Measurements from ENCODE around the gene RNF121.

The RNF121 gene

GRCh38 chr11:71940561-71941219 lies 11.8 kb downstream of the RNF121 start:
- Histone ChIP-seq H3K27me3 (ENCODE audit: control insufficient read depth, insufficient read depth, low read length) (no peaks in the 10 kb centered on the region), H3K36me3 (ENCODE audit: control insufficient read depth, insufficient read depth, low read length) (no peaks in the 10 kb centered on the region), H3K4me3 (ENCODE audit: low read length) (no peak overlapping the region), H3K9ac (ENCODE audit: low read length) (no peak overlapping the region), H3K9me3 (ENCODE audit: control insufficient read depth, low read length) (no peaks in the 10 kb centered on the region), H3K4me1 (ENCODE audit: control insufficient read depth, insufficient read depth, low read length) (peaks cover 7% of the 10 kb centered on the region)

- H3K9me3 ChIP-seq (ENCODE audit: control insufficient read depth, low read length) = no peaks in the 10 kb centered on the region
- H3K9ac ChIP-seq (ENCODE audit: low read length) = no peak overlapping the region
These were observed 17.3 kb downstream of the RNF121 start for GRCh38 chr11:71946144-71946571.

GRCh38 chr11:71947498-71947897 lies 18.7 kb downstream of the RNF121 start:
- H3K4me1 ChIP-seq (ENCODE audit: control insufficient read depth, insufficient read depth, low read length) = peaks cover 27% of the 10 kb centered on the region

More at GRCh38 chr11:71946144-71946571, 17.3 kb downstream of the RNF121 start:
- Histone ChIP-seq H3K4me3 (ENCODE audit: low read length) (no peak overlapping the region), H3K4me1 (ENCODE audit: control insufficient read depth, insufficient read depth, low read length) (peaks cover 27% of the 10 kb centered on the region), H3K36me3 (ENCODE audit: control insufficient read depth, insufficient read depth, low read length) (no peaks in the 10 kb centered on the region), H3K27me3 (ENCODE audit: control insufficient read depth, insufficient read depth, low read length) (no peaks in the 10 kb centered on the region)

DNA sequence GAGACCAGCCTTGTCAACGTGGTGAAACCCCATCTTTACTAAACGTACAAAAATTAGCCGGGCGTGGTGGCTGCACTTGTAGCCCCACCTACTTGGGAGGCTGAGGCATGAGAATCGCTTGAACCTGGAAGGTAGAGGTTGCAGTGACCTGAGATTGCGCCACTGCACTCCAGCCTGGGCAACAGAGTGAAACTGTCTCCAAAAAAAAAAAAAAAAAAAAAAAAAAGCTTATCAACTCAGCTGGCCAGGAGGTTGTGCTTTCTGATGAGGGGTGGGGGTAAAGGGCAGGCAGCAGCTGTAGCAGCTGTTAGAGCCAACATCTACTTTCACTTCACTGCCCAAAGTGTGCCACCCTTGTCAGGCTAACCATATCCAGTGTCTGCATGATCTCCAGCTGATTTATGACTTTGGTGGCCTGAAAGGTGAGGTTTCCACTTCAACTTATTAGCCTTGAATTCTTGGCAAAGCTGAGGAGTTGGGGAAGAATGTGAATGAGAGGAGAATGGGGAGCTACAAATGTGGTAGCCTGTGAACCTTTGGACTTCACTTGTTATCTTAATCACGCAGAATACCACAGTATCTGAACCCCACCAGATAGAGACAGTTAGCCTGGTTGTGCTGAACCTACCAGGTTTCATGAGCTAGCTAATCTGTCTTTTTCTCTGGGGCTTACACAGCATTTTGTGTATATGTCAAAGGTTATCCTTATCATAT lies 19.6 kb downstream of the RNF121 start:
- H3K36me3 ChIP-seq (ENCODE audit: control insufficient read depth, insufficient read depth, low read length) = no peaks in the 10 kb centered on the region
- H3K27me3 ChIP-seq (ENCODE audit: control insufficient read depth, insufficient read depth, low read length) = no peaks in the 10 kb centered on the region
- H3K9me3 ChIP-seq (ENCODE audit: control insufficient read depth, low read length) = no peaks in the 10 kb centered on the region
- H3K4me1 ChIP-seq (ENCODE audit: control insufficient read depth, insufficient read depth, low read length) = peaks cover 27% of the 10 kb centered on the region
- no peak overlapping the region for H3K9ac ChIP-seq (ENCODE audit: low read length)
- no peak overlapping the region for H3K4me3 ChIP-seq (ENCODE audit: low read length)

More at GRCh38 chr11:71947498-71947897, 18.7 kb downstream of the RNF121 start:
- Histone ChIP-seq H3K27me3 (ENCODE audit: control insufficient read depth, insufficient read depth, low read length) (no peaks in the 10 kb centered on the region), H3K4me3 (ENCODE audit: low read length) (no peak overlapping the region), H3K9me3 (ENCODE audit: control insufficient read depth, low read length) (no peaks in the 10 kb centered on the region), H3K36me3 (ENCODE audit: control insufficient read depth, insufficient read depth, low read length) (no peaks in the 10 kb centered on the region), H3K9ac (ENCODE audit: low read length) (no peak overlapping the region)

- Histone ChIP-seq H3K27me3 (ENCODE audit: control insufficient read depth, insufficient read depth, low read length) (no peaks in the 10 kb centered on the region), H3K9ac (ENCODE audit: low read length) (no peak overlapping the region), H3K9me3 (ENCODE audit: control insufficient read depth, low read length) (no peaks in the 10 kb centered on the region), H3K4me3 (ENCODE audit: low read length) (no peak overlapping the region), H3K4me1 (ENCODE audit: control insufficient read depth, insufficient read depth, low read length) (peaks cover 27% of the 10 kb centered on the region), H3K36me3 (ENCODE audit: control insufficient read depth, insufficient read depth, low read length) (no peaks in the 10 kb centered on the region)
These were observed 20.2 kb downstream of the RNF121 start for GRCh38 chr11:71949034-71949433.

DNA sequence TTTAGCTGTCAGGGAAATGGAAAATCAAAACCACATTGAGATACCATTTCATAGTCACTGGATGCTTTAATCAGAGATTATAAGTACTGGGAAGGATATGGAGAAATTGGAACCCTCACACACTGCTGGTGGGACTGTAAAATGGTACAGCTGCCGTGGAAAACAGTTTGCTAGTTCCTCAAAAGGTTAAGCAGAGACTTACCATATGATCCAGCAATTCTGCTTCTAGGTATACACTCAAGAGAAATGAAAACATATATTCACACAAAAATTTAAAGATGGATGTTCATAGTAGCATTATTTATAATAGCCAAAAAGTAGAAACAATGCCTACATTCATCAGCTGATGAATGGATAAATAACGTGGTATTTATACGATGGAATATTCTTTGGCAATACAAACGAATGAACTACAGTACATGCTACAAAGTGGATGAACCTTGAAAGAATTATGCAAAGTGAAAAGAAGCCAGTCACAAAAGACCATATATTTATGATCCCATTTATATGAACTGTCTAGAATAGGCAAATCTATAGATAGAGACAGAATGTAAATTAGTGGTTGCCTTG lies 23.0 kb downstream of the RNF121 start:
- H3K9ac ChIP-seq (ENCODE audit: low read length) = no peak overlapping the region
- H3K4me3 ChIP-seq (ENCODE audit: low read length) = no peak overlapping the region
- H3K9me3 ChIP-seq (ENCODE audit: control insufficient read depth, low read length) = no peaks in the 10 kb centered on the region
- peaks cover 27% of the 10 kb centered on the region for H3K4me1 ChIP-seq (ENCODE audit: control insufficient read depth, insufficient read depth, low read length)
- H3K27me3 ChIP-seq (ENCODE audit: control insufficient read depth, insufficient read depth, low read length) = no peaks in the 10 kb centered on the region
- no peaks in the 10 kb centered on the region for H3K36me3 ChIP-seq (ENCODE audit: control insufficient read depth, insufficient read depth, low read length)

GRCh38 chr11:71955898-71956456 lies 27.1 kb downstream of the RNF121 start:
- no peak overlapping the region for H3K4me3 ChIP-seq (ENCODE audit: low read length)
- no peaks in the 10 kb centered on the region for H3K36me3 ChIP-seq (ENCODE audit: control insufficient read depth, insufficient read depth, low read length)
- no peaks in the 10 kb centered on the region for H3K9me3 ChIP-seq (ENCODE audit: control insufficient read depth, low read length)
- no peaks in the 10 kb centered on the region for H3K27me3 ChIP-seq (ENCODE audit: control insufficient read depth, insufficient read depth, low read length)
- no peak overlapping the region for H3K9ac ChIP-seq (ENCODE audit: low read length)
- H3K4me1 ChIP-seq (ENCODE audit: control insufficient read depth, insufficient read depth, low read length) = no peaks in the 10 kb centered on the region

- no peak overlapping the region for H3K4me3 ChIP-seq (ENCODE audit: low read length)
- H3K36me3 ChIP-seq (ENCODE audit: control insufficient read depth, insufficient read depth, low read length) = no peaks in the 10 kb centered on the region
- H3K27me3 ChIP-seq (ENCODE audit: control insufficient read depth, insufficient read depth, low read length) = no peaks in the 10 kb centered on the region
- no peaks in the 10 kb centered on the region for H3K4me1 ChIP-seq (ENCODE audit: control insufficient read depth, insufficient read depth, low read length)
- H3K9ac ChIP-seq (ENCODE audit: low read length) = no peak overlapping the region
- H3K9me3 ChIP-seq (ENCODE audit: control insufficient read depth, low read length) = no peaks in the 10 kb centered on the region
These were observed 33.7 kb downstream of the RNF121 start for GRCh38 chr11:71962428-71963038.

DNA sequence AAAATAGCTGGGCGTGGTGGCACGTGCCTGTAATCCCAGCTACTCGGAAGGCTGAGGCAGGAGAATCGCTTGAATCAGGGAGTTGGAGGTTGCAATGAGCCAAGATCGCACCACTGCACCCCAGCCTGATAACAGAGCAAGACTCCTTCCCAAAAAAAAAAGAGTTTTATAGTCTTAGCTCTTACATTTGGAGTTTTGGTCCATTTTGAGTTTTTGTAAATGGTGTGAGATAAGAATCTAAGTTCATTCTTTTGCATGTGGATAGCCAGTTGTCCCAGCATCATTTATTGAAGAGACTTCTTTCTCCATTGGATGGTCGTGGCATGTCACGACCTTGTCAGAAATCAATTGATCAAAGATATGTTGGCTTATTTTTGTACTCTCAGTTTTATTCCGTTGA lies 34.6 kb downstream of the RNF121 start:
- H3K27me3 ChIP-seq (ENCODE audit: control insufficient read depth, insufficient read depth, low read length) = no peaks in the 10 kb centered on the region

GRCh38 chr11:71964641-71965040 lies 35.8 kb downstream of the RNF121 start:
- no peaks in the 10 kb centered on the region for H3K27me3 ChIP-seq (ENCODE audit: control insufficient read depth, insufficient read depth, low read length)
- no peaks in the 10 kb centered on the region for H3K9me3 ChIP-seq (ENCODE audit: control insufficient read depth, low read length)
- H3K4me1 ChIP-seq (ENCODE audit: control insufficient read depth, insufficient read depth, low read length) = no peaks in the 10 kb centered on the region
- no peak overlapping the region for H3K4me3 ChIP-seq (ENCODE audit: low read length)
- no peaks in the 10 kb centered on the region for H3K36me3 ChIP-seq (ENCODE audit: control insufficient read depth, insufficient read depth, low read length)
- no peak overlapping the region for H3K9ac ChIP-seq (ENCODE audit: low read length)

More for the DNA sequence above, 34.6 kb downstream of the RNF121 start:
- H3K9ac ChIP-seq (ENCODE audit: low read length) = no peak overlapping the region
- no peaks in the 10 kb centered on the region for H3K9me3 ChIP-seq (ENCODE audit: control insufficient read depth, low read length)
- H3K36me3 ChIP-seq (ENCODE audit: control insufficient read depth, insufficient read depth, low read length) = no peaks in the 10 kb centered on the region
- no peaks in the 10 kb centered on the region for H3K4me1 ChIP-seq (ENCODE audit: control insufficient read depth, insufficient read depth, low read length)
- no peak overlapping the region for H3K4me3 ChIP-seq (ENCODE audit: low read length)

DNA sequence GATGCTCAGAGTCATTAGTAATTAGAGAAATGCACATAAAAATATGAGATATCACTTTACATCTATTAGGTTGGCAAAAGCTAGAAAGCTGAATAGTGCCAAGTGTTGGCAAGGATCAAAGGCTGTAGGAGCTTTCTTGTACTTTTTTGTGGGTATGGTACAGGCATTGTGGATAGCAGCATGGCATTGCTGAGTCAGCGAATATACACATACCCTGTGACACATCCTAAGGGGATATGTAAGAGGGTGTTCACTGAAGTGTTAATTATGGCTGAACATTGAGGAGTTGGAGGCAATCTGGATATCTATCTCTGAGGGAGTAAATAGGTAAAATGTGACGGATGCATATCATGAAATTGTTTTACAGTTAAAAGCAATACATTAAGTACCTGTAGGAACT lies 42.8 kb downstream of the RNF121 start:
- Histone ChIP-seq H3K36me3 (ENCODE audit: control insufficient read depth, insufficient read depth, low read length) (no peaks in the 10 kb centered on the region), H3K4me1 (ENCODE audit: control insufficient read depth, insufficient read depth, low read length) (no peaks in the 10 kb centered on the region), H3K9ac (ENCODE audit: low read length) (no peak overlapping the region), H3K4me3 (ENCODE audit: low read length) (no peak overlapping the region), H3K9me3 (ENCODE audit: control insufficient read depth, low read length) (no peaks in the 10 kb centered on the region), H3K27me3 (ENCODE audit: control insufficient read depth, insufficient read depth, low read length) (no peaks in the 10 kb centered on the region)

DNA sequence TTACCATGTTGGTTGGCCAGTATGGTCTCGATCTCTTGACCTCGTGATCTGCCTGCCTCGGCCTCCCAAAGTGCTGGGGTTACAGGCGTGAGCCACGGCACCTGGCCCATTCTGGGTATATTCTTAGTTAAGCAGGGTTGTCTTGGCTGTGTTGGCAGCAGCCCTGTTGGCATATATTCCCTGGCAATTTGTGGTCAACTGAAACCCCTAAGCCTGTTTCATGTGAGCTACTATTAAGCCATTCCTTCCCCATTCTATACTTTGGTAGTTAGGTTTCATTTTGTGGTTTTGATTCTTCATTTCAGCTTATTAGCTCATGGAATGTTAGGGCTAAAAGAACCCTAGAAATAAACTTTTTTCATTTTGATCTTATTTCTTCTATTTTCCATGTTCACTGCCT lies 47.7 kb downstream of the RNF121 start:
- Histone ChIP-seq H3K9me3 (ENCODE audit: control insufficient read depth, low read length) (no peaks in the 10 kb centered on the region), H3K4me3 (ENCODE audit: low read length) (no peak overlapping the region), H3K36me3 (ENCODE audit: control insufficient read depth, insufficient read depth, low read length) (no peaks in the 10 kb centered on the region), H3K27me3 (ENCODE audit: control insufficient read depth, insufficient read depth, low read length) (no peaks in the 10 kb centered on the region), H3K9ac (ENCODE audit: low read length) (no peak overlapping the region), H3K4me1 (ENCODE audit: control insufficient read depth, insufficient read depth, low read length) (no peaks in the 10 kb centered on the region)

Measured in mucosa of stomach (tissue), 1 donor.